Glutamatergic neuron (in vitro differentiated cells): ENCODE measurements around the gene CACNA1D. TPM values are rescaled to one million over a fixed set of nuclear protein-coding genes. Genes with fewer than 3 reads are reported as not detected.

Experiments used
- DNase-seq: peaks from one replicate; pipeline ENCODE4 v3.0.0; 2022
- H3K27ac Mint-ChIP-seq: one replicate; pipeline ENCODE4 v1.8.0; 2020; ENCODE audit warnings: mild to moderate bottlenecking, mixed read lengths, inconsistent platforms; ENCODE audit not compliant: unreplicated experiment
- H3K27me3 Mint-ChIP-seq: one replicate; pipeline ENCODE4 v1.8.0; 2020; ENCODE audit warnings: mild to moderate bottlenecking, moderate library complexity, mixed read lengths, inconsistent platforms; ENCODE audit not compliant: unreplicated experiment
- H3K36me3 Mint-ChIP-seq: one replicate; pipeline ENCODE4 v1.8.0; 2020; ENCODE audit warnings: mild to moderate bottlenecking, mixed read lengths, inconsistent platforms; ENCODE audit not compliant: unreplicated experiment
- H3K4me1 Mint-ChIP-seq: one replicate; pipeline ENCODE4 v1.8.0; 2020; ENCODE audit warnings: mild to moderate bottlenecking, low read depth, mixed read lengths, inconsistent platforms; ENCODE audit not compliant: unreplicated experiment
- H3K4me3 Mint-ChIP-seq: one replicate; pipeline ENCODE4 v1.8.0; 2020; ENCODE audit warnings: mild to moderate bottlenecking, mixed read lengths, inconsistent platforms; ENCODE audit not compliant: unreplicated experiment
- H3K9me3 Mint-ChIP-seq: one replicate; pipeline ENCODE4 v1.8.0; 2020; ENCODE audit warnings: mild to moderate bottlenecking, moderate library complexity, mixed read lengths, inconsistent platforms; ENCODE audit not compliant: unreplicated experiment
- total RNA-seq: library from RNA; stranded (reverse); fragmentation: NEBNext Ultra II Directional; extraction: Animal tissue kit (Norgen Biotek cat#: 25700); gene quantifications from one replicate; pipeline ENCODE4 v1.2.1, GENCODE V29; 2021; ENCODE audit not compliant: unreplicated experiment
- TF ChIP-seq, protein P1 (sequence below): fragments of 200-600 bp; sonication (generic); IDR thresholded peaks from one replicate; pipeline ENCODE4 v1.5.0; 2021; ENCODE audit not compliant: partially characterized antibody, unreplicated experiment

CACNA1D gene
- total RNA-seq, 1 donor from 2014 or later: 5.0 TPM

DNA sequence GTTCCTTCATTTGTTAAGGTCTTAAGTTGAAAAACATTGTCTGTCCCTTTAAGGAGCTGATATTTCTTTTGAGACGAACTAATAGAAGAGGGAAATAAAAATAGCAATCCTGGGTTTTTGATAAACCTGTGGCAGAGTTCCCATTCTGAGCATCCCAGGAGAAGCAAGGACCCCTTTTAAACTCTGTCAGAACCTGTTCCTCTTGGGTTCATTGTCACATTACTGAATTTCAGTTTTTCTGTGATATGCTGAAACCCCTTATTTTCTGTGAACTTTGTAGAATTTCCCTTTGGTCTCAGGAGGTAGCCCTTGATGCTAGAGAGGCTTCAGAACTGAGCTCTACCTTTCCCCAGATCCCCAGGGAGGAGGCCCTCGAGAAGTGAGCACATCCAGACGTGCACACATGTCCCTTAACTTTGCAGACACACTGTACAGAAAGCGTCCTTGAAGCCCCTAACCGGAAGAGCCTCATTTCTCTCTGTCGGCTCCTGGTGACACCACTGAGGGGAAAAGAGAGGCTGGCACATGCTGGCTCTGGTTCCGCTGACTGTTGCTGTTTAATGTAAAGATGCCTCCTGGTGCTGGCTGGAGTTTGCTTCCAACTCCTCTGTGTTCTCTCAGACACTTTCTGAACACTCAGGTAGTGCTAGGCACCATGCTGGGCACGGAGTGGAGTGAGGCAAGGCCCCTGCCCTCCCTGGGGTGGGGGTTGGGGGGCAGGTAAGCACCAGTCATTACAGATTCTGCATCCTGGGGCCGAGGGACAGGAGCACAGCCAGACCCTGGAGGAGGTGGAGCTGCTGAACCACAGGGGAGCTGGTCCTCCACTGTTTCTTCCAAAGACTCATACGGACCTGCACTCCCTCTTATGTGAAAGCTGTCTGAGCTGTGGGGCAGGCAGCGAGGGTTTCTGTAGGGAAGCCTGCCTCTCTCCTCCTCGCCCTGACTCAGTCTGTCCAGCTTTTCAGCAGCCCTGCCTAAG, 274.4 kb downstream of the CACNA1D start:
- H3K27ac Mint-ChIP-seq: no peak overlapping the region
- H3K9me3 Mint-ChIP-seq: peaks cover 4% of the 10 kb centered on the region
- H3K4me1 Mint-ChIP-seq: peaks cover 10% of the 10 kb centered on the region
- H3K36me3 Mint-ChIP-seq: no peaks in the 10 kb centered on the region
- no peak overlapping the region for H3K4me3 Mint-ChIP-seq
- TF ChIP-seq, protein P1, sequence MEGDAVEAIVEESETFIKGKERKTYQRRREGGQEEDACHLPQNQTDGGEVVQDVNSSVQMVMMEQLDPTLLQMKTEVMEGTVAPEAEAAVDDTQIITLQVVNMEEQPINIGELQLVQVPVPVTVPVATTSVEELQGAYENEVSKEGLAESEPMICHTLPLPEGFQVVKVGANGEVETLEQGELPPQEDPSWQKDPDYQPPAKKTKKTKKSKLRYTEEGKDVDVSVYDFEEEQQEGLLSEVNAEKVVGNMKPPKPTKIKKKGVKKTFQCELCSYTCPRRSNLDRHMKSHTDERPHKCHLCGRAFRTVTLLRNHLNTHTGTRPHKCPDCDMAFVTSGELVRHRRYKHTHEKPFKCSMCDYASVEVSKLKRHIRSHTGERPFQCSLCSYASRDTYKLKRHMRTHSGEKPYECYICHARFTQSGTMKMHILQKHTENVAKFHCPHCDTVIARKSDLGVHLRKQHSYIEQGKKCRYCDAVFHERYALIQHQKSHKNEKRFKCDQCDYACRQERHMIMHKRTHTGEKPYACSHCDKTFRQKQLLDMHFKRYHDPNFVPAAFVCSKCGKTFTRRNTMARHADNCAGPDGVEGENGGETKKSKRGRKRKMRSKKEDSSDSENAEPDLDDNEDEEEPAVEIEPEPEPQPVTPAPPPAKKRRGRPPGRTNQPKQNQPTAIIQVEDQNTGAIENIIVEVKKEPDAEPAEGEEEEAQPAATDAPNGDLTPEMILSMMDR: no peak
- no peak for DNase-seq
- no peaks in the 10 kb centered on the region for H3K27me3 Mint-ChIP-seq

GRCh38 chr3:53772562-53772961, 278.2 kb downstream of the CACNA1D start:
- Mint-ChIP-seq H3K27me3 (no peaks in the 10 kb centered on the region), H3K36me3 (peaks cover 6% of the 10 kb centered on the region), H3K4me3 (no peak overlapping the region), H3K9me3 (peaks cover 10% of the 10 kb centered on the region), H3K27ac (no peak overlapping the region), H3K4me1 (peaks cover 15% of the 10 kb centered on the region)
- TF ChIP-seq, protein P1: no peak
- DNase-seq: no peak

DNA sequence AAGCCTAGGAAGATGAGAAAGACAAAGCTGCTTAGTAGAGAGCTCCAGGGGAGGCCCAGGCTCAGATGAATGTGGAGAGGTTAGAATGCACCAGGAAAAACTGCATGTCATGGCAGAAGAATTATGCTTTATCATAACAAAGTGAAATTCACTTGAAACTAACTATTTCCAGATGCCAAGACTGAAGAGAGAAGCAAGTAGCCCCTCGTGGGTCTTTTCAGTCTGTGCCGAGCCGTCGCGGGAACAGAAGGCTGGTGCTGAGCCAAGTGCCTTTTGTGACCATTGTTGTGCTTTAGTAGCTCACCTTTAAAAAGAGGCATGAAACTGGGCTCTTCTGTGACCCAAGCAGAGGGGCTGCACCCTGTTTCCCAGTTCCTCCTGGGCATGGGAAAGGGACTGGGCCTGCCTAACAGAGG, 278.6 kb downstream of the CACNA1D start:
- TF ChIP-seq, protein P1: no peak
- peaks cover 15% of the 10 kb centered on the region for H3K4me1 Mint-ChIP-seq
- no peak overlapping the region for H3K27ac Mint-ChIP-seq
- peaks cover 10% of the 10 kb centered on the region for H3K9me3 Mint-ChIP-seq
- H3K36me3 Mint-ChIP-seq: peaks cover 6% of the 10 kb centered on the region
- H3K4me3 Mint-ChIP-seq: no peak overlapping the region
- no peak for DNase-seq
- H3K27me3 Mint-ChIP-seq: no peaks in the 10 kb centered on the region

DNA sequence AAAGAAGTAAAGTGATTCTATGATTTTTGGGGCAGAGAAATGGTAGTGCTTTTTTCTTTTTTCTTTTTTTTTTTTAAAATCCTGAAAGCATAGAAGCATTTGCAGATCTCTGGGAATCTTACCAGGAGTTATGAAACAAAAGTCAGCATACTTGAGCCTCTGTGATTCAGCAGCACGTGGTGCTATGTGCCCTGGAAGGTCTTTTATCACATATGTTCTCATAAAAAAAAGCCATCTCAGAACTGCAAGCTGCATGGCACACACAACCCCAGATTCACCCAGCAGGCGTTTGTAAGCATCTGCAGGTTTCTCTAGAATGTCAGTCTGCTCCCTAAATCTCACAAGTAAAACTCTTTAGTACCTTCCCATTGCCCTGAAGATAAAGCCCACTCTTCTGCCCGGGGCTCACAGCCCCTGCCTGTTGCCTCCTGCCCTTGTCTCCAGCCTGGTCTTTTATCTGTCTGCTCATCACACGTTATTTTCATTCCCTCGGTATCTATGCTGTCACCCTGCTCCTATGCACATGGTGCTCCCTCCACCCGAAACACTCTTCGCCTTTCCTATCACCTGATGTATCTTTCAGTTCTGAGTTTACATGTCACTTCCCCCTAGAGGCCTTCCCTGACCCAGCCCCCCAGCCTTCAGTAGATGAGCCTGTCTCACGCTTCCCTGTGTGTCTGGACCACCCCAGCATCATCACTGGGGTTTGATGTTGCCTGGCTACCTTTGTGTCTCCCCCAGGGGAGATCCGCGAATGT, 279.4 kb downstream of the CACNA1D start:
- H3K27me3 Mint-ChIP-seq: no peaks in the 10 kb centered on the region
- H3K27ac Mint-ChIP-seq: no peak overlapping the region
- H3K36me3 Mint-ChIP-seq: peaks cover 6% of the 10 kb centered on the region
- no peak overlapping the region for H3K4me3 Mint-ChIP-seq
- H3K4me1 Mint-ChIP-seq: peaks cover 14% of the 10 kb centered on the region
- TF ChIP-seq, protein P1: no peak
- peaks cover 10% of the 10 kb centered on the region for H3K9me3 Mint-ChIP-seq
- no peak for DNase-seq
